Ovary (tissue), 3 donors: Measurements from ENCODE around the gene ACTR8.

Source experiments
- CTCF ChIP-seq, 3 donors: fragments of 450-650 bp in 2 of 3; fragments of 200-600 bp in 1 of 3; IDR thresholded peaks; one replicate each; pipeline versions ENCODE4 v1.5.1 to v1.8.0; 2016 to 2022; ENCODE audit warnings: antibody characterized with exemption in 3 of 3, mild to moderate bottlenecking in 1 of 3
- EP300 ChIP-seq: sonication (generic); formaldehyde crosslinking; IDR thresholded peaks from one replicate; pipeline ENCODE4 v1.6.1; 2017; ENCODE audit warnings: antibody characterized with exemption
- POLR2A ChIP-seq: fragments of 450-650 bp; IDR thresholded peaks from one replicate; pipeline ENCODE4 v1.6.1; 2017; ENCODE audit warnings: antibody characterized with exemption, mild to moderate bottlenecking, moderate library complexity
- donor health status: DM: no; HTN: no; CAD: no.

- TF ChIP-seq POLR2A (no peak), CTCF (IDR thresholded peaks at IDR 0.05) (no peak), EP300 (no peak)
Observed at GRCh38 chr3:53900666-53901331, 18.8 kb upstream of the ACTR8 start.
